Nephron progenitor cell (in vitro differentiated cells): ENCODE measurements around the gene C16orf92.

Source experiments
- DNase-seq: peaks from one replicate; pipeline ENCODE4 v3.0.0; 2021
- H3K27ac Mint-ChIP-seq: 2 replicates; pipeline ENCODE4 v1.8.0; 2021; ENCODE audit warnings: mild to moderate bottlenecking, moderate library complexity, mixed read lengths
- H3K27me3 Mint-ChIP-seq: 2 replicates; pipeline ENCODE4 v1.8.0; 2021; ENCODE audit warnings: mild to moderate bottlenecking, low read depth, mixed read lengths; ENCODE audit not compliant: poor library complexity
- H3K36me3 Mint-ChIP-seq: 2 replicates; pipeline ENCODE4 v1.8.0; 2021; ENCODE audit warnings: low read depth, mixed read lengths
- H3K4me1 Mint-ChIP-seq: 2 replicates; pipeline ENCODE4 v1.8.0; 2021; ENCODE audit warnings: mixed read lengths
- H3K4me3 Mint-ChIP-seq: 2 replicates; pipeline ENCODE4 v1.8.0; 2021; ENCODE audit warnings: mild to moderate bottlenecking, moderate library complexity, mixed read lengths
- H3K9me3 Mint-ChIP-seq: 2 replicates; pipeline ENCODE4 v1.8.0; 2021; ENCODE audit warnings: mild to moderate bottlenecking, moderate library complexity, mixed read lengths
- TF ChIP-seq, protein P1 (sequence below): fragments of 200-600 bp; sonication (generic); IDR thresholded peaks from 2 replicates; pipeline ENCODE4 v1.5.0; 2021; ENCODE audit warnings: antibody characterized with exemption

Gene C16orf92

DNA sequence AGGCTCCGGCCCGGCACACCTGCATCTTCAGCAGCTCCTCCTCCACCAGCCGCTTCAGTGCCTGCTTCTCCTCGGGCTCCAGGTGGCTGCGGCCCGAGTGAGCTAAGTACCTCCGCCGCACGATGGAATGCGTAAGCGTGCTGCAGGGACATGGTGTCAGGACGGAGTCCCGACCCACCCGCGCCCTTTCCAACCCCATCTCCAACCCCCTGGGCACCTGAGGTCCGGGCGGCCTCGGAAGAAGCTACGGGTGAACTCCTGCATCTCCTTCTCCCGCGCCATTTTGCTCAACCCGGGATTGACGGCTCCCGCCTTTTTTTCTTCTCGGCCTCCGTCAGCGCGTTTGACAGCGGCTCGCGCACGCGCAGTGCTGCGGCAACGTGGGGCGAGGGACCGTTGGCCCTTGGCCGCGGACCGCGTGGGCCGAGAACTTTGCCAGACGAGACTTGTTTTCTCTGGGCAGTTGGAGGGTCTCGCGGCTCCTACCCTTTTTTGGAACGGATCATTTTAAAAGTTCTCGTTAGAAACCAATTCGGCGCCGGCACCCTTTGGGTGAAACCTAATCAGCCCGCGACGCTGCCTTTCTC, 27.6 kb upstream of the C16orf92 start, which contains the start of gene HIRIP3:
TSS of gene HIRIP3 (minus strand) at position 294 of the 587 bp plus-strand sequence. CDS start at position 282, 12 bp downstream.
- Mint-ChIP-seq H3K27ac (peak within 1 kb of the TSS; percentile 95), H3K36me3 (peaks cover 29% of the 10 kb centered on the region), H3K4me3 (peak within 1 kb of the TSS; percentile 98), H3K27me3 (peaks cover 3% of the 10 kb centered on the region), H3K9me3 (no peaks in the 10 kb centered on the region), H3K4me1 (peaks cover 49% of the 10 kb centered on the region)
- DNase-seq = peak; percentile 85
- TF ChIP-seq, protein P1, sequence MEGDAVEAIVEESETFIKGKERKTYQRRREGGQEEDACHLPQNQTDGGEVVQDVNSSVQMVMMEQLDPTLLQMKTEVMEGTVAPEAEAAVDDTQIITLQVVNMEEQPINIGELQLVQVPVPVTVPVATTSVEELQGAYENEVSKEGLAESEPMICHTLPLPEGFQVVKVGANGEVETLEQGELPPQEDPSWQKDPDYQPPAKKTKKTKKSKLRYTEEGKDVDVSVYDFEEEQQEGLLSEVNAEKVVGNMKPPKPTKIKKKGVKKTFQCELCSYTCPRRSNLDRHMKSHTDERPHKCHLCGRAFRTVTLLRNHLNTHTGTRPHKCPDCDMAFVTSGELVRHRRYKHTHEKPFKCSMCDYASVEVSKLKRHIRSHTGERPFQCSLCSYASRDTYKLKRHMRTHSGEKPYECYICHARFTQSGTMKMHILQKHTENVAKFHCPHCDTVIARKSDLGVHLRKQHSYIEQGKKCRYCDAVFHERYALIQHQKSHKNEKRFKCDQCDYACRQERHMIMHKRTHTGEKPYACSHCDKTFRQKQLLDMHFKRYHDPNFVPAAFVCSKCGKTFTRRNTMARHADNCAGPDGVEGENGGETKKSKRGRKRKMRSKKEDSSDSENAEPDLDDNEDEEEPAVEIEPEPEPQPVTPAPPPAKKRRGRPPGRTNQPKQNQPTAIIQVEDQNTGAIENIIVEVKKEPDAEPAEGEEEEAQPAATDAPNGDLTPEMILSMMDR = no peak

- H3K4me3 Mint-ChIP-seq = peak within 1 kb of the TSS; percentile 98
- H3K36me3 Mint-ChIP-seq = peaks cover 26% of the 10 kb centered on the region
- H3K27me3 Mint-ChIP-seq = peaks cover 3% of the 10 kb centered on the region
- DNase-seq = peak; percentile 98
- TF ChIP-seq, protein P1 = no peak
- no peaks in the 10 kb centered on the region for H3K9me3 Mint-ChIP-seq
- H3K4me1 Mint-ChIP-seq = peaks cover 44% of the 10 kb centered on the region
- peak within 1 kb of the TSS; percentile 95 for H3K27ac Mint-ChIP-seq
These were observed 26.9 kb upstream of the C16orf92 start, which contains the start of gene INO80E for GRCh38 chr16:29995911-29996765. INO80E (plus strand) TSS chr16:29996241; CDS start chr16:29996311, 70 bp downstream.

DNA sequence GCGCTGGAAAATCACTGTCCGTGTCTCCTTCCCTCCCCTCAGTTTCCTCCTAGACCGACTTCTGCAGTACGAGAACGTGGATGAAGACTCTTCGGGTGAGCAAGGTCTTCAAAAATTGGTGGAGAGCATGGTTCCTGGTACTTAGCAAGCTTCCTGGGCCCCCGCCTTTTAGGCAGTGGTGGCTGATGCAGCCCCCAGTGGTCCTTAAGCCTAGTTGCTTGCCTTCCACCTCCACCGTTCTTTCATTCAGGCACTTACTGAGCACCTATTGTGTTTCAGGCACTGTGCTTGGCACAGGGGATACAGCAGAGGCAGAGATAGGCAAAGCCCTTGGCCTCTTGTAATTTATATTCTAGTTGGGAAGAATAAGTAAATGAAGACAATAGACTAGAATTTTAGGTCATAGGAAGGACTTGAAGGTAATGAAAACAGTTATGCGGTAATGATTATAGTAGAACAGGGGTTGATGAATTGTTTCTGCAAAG, 26.2 kb upstream of the C16orf92 start:
- DNase-seq = no peak
- Mint-ChIP-seq H3K4me3 (peak overlapping the region; percentile 98), H3K27me3 (peaks cover 3% of the 10 kb centered on the region), H3K27ac (no peak overlapping the region), H3K36me3 (peaks cover 26% of the 10 kb centered on the region), H3K4me1 (peaks cover 40% of the 10 kb centered on the region), H3K9me3 (no peaks in the 10 kb centered on the region)
- TF ChIP-seq, protein P1 = no peak

DNA sequence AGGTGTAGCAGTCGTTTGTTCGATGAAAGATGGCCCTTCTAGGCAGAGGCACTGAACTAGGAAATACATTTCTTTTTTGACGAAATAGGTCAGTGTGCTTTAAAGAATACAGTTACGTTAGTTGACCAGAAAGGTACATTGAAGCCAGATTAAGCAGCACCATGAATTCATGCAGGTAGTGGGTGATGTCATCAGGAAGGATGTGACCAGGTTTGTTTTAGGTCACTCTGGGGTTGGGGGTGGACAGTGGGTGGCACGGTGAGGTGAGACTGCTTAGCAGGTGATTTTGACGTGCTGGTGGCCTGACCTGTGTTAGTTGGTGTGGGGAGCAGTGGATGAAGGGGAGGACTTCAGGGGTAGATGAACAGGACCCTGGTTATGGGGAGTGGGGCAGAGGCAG, 23.4 kb upstream of the C16orf92 start:
- TF ChIP-seq, protein P1 = no peak
- Mint-ChIP-seq H3K36me3 (peaks cover 11% of the 10 kb centered on the region), H3K27ac (no peak overlapping the region), H3K9me3 (no peaks in the 10 kb centered on the region), H3K4me1 (peaks cover 19% of the 10 kb centered on the region), H3K27me3 (peaks cover 3% of the 10 kb centered on the region), H3K4me3 (no peak overlapping the region)
- DNase-seq = no peak

DNA sequence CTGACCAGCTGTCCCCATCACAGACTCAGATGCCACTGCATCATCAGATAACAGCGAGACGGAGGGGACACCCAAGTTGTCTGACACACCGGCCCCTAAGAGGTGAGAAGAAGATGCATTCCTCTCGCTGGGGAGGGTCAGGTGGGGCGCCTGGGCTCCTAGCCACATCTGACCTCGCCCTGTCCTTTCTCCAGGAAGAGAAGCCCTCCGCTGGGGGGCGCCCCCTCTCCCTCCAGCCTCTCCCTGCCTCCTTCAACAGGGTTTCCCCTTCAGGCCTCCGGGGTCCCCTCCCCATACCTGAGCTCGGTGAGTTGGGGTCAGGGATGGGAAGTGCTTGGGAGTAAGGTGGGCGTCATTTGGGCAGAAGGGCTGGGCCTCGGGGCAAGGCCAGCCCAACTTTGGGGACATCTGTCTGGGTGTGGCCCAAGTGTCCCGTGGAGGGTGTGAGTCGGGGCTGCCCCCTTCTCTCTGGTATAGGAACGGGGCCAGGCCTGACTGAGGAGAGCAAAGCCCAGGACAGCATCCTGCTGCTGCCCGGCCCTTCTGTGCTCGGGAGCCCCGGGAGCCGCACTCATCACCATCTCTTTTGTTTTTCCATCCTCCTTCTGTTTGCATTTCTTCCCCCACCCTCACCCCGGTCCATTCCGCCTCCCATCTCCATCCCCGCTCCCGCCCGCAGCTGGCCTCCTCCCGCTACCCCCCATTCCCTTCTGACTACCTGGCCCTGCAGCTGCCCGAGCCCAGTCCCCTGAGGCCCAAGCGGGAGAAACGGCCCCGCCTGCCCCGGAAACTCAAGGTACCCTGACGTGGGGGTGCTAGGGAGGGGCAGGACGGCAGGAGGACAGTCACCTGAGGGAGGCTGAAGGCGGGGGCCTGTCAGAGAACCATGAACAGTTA, 22.0 kb upstream of the C16orf92 start:
- Mint-ChIP-seq H3K4me3 (no peak overlapping the region), H3K4me1 (peaks cover 11% of the 10 kb centered on the region), H3K36me3 (peaks cover 11% of the 10 kb centered on the region), H3K27me3 (peaks cover 3% of the 10 kb centered on the region), H3K9me3 (no peaks in the 10 kb centered on the region), H3K27ac (no peak overlapping the region)
- no peak for DNase-seq
- TF ChIP-seq, protein P1 = no peak
